ENCODE data around the gene SCN3B. TPM values are rescaled to one million over a fixed set of nuclear protein-coding genes. Genes with fewer than 3 reads are reported as not detected.

Gene SCN3B
- total and polyA plus RNA-seq, 2 experiments from 2014 or later, result 0.30 to 1.8 TPM

GRCh38 chr11:123677510-123677909 is 23.1 kb upstream of the SCN3B start:
- Histone ChIP-seq H3K4me1 (ENCODE audit: insufficient read depth) (no peaks in the 10 kb centered on the region), H3K27me3 (peaks cover 10% of the 10 kb centered on the region), H3K4me3 (no peak overlapping the region), H4K20me1 (ENCODE audit: insufficient read depth, poor library complexity, severe bottlenecking) (no peaks in the 10 kb centered on the region), H2AFZ (no peak overlapping the region), H3K9me3 (ENCODE audit: low read depth) (no peaks in the 10 kb centered on the region), H3K27ac (no peak overlapping the region), H3K79me2 (no peaks in the 10 kb centered on the region), H3K36me3 (replicated peaks; ENCODE audit: insufficient read depth, low read depth) (no peaks in the 10 kb centered on the region), H3K9me2 (replicated peaks; ENCODE audit: insufficient read depth) (no peaks in the 10 kb centered on the region), H3K4me2 (no peak overlapping the region)
- DNase-seq (ENCODE audit: low spot score), result no peak
- WGBS (ENCODE audit: low lambda C conversion rate, missing lambda C conversion rate), result 69% methylated on average over 2 of the region's 2 CpGs
- TF ChIP-seq, protein P1, sequence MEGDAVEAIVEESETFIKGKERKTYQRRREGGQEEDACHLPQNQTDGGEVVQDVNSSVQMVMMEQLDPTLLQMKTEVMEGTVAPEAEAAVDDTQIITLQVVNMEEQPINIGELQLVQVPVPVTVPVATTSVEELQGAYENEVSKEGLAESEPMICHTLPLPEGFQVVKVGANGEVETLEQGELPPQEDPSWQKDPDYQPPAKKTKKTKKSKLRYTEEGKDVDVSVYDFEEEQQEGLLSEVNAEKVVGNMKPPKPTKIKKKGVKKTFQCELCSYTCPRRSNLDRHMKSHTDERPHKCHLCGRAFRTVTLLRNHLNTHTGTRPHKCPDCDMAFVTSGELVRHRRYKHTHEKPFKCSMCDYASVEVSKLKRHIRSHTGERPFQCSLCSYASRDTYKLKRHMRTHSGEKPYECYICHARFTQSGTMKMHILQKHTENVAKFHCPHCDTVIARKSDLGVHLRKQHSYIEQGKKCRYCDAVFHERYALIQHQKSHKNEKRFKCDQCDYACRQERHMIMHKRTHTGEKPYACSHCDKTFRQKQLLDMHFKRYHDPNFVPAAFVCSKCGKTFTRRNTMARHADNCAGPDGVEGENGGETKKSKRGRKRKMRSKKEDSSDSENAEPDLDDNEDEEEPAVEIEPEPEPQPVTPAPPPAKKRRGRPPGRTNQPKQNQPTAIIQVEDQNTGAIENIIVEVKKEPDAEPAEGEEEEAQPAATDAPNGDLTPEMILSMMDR (IDR thresholded peaks at IDR 0.05; ENCODE audit: poor library complexity), result no peak
- no peak for TF ChIP-seq EZH2phosphoT487 (IDR thresholded peaks at IDR 0.05; ENCODE audit: low read depth, severe bottlenecking, unreplicated experiment)
- TF ChIP-seq EZH2 (IDR thresholded peaks at IDR 0.05; ENCODE audit: borderline replicate concordance), result no peak

DNA sequence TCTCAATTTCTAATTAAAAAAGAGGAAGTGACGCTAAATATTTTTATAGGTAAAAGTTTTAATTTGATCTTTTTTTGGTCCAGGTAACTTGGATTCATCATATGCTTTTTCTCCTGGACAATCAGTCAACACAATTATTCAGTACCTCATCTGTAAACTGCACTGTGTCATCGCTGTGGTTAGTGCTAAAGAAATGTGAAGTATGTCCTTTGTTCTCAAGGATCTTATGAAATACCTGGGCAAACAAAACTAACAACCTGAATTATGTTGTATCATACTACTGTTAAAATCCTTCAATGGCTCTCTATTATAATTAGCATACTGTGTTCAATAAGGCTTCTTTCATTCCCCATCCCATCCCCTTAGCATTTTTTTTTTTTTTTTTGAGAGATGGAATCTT is 19.9 kb upstream of the SCN3B start:
- no peaks in the 10 kb centered on the region for H4K20me1 ChIP-seq (ENCODE audit: insufficient read depth, poor library complexity, severe bottlenecking)
- DNase-seq (ENCODE audit: low spot score), result no peak
- H3K27me3 ChIP-seq, result no peaks in the 10 kb centered on the region
- WGBS (ENCODE audit: low lambda C conversion rate, missing lambda C conversion rate), result 50% methylated on average over 2 of the region's 2 CpGs
- H3K36me3 ChIP-seq (replicated peaks; ENCODE audit: insufficient read depth, low read depth), result no peaks in the 10 kb centered on the region
- no peak overlapping the region for H3K4me2 ChIP-seq
- no peaks in the 10 kb centered on the region for H3K9me3 ChIP-seq (ENCODE audit: low read depth)
- TF ChIP-seq, protein P1 (IDR thresholded peaks at IDR 0.05; ENCODE audit: poor library complexity), result no peak
- TF ChIP-seq EZH2 (IDR thresholded peaks at IDR 0.05; ENCODE audit: borderline replicate concordance) (no peak), EZH2phosphoT487 (IDR thresholded peaks at IDR 0.05; ENCODE audit: low read depth, severe bottlenecking, unreplicated experiment) (no peak)
- H3K4me1 ChIP-seq (ENCODE audit: insufficient read depth), result no peaks in the 10 kb centered on the region
- no peak overlapping the region for H3K27ac ChIP-seq
- H3K9me2 ChIP-seq (replicated peaks; ENCODE audit: insufficient read depth), result no peaks in the 10 kb centered on the region
- no peak overlapping the region for H2AFZ ChIP-seq
- H3K79me2 ChIP-seq, result no peaks in the 10 kb centered on the region
- no peak overlapping the region for H3K4me3 ChIP-seq

DNA sequence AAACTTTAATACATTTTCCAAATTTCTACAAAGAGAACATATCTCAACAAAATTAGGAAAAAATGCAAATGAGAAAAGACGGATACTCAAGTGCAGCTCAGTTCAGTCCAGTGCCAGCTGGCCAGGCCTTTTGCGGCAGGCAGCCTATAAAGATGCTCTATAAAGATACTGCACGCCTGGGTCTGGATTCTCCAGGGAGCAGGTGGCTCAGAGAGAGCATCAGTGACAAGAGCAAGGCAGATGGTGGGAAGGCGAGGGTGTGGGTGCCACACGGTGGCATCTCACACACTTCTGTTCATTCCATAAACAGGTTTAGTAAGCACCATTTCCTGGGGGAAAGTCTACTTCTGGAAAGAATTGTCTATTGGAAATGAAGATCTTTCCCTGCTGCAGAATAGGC is 18.1 kb upstream of the SCN3B start:
- H4K20me1 ChIP-seq (ENCODE audit: insufficient read depth, poor library complexity, severe bottlenecking), result no peaks in the 10 kb centered on the region
- H3K27me3 ChIP-seq, result no peaks in the 10 kb centered on the region
- no peak for DNase-seq (ENCODE audit: low spot score)
- no peak overlapping the region for H3K4me3 ChIP-seq
- 78% methylated on average over 5 of the region's 5 CpGs for WGBS (ENCODE audit: low lambda C conversion rate, missing lambda C conversion rate)
- H3K4me2 ChIP-seq, result no peak overlapping the region
- H3K36me3 ChIP-seq (replicated peaks; ENCODE audit: insufficient read depth, low read depth), result no peaks in the 10 kb centered on the region
- no peaks in the 10 kb centered on the region for H3K9me2 ChIP-seq (replicated peaks; ENCODE audit: insufficient read depth)
- no peak overlapping the region for H2AFZ ChIP-seq
- no peaks in the 10 kb centered on the region for H3K4me1 ChIP-seq (ENCODE audit: insufficient read depth)
- H3K27ac ChIP-seq, result no peak overlapping the region
- no peaks in the 10 kb centered on the region for H3K79me2 ChIP-seq
- H3K9me3 ChIP-seq (ENCODE audit: low read depth), result no peaks in the 10 kb centered on the region
- TF ChIP-seq, protein P1 (IDR thresholded peaks at IDR 0.05; ENCODE audit: poor library complexity), result no peak
- no peak for TF ChIP-seq EZH2phosphoT487 (IDR thresholded peaks at IDR 0.05; ENCODE audit: low read depth, severe bottlenecking, unreplicated experiment)
- no peak for TF ChIP-seq EZH2 (IDR thresholded peaks at IDR 0.05; ENCODE audit: borderline replicate concordance)

GRCh38 chr11:123671534-123671933 is 17.1 kb upstream of the SCN3B start:
- TF ChIP-seq, protein P1 (IDR thresholded peaks at IDR 0.05; ENCODE audit: poor library complexity), result no peak
- TF ChIP-seq EZH2 (IDR thresholded peaks at IDR 0.05; ENCODE audit: borderline replicate concordance) (no peak), EZH2phosphoT487 (IDR thresholded peaks at IDR 0.05; ENCODE audit: low read depth, severe bottlenecking, unreplicated experiment) (no peak)
- Histone ChIP-seq H3K9me2 (replicated peaks; ENCODE audit: insufficient read depth) (no peaks in the 10 kb centered on the region), H3K4me1 (ENCODE audit: insufficient read depth) (no peaks in the 10 kb centered on the region), H3K9me3 (ENCODE audit: low read depth) (no peaks in the 10 kb centered on the region), H3K27me3 (no peaks in the 10 kb centered on the region), H3K4me2 (no peak overlapping the region), H3K79me2 (no peaks in the 10 kb centered on the region), H2AFZ (no peak overlapping the region), H3K36me3 (replicated peaks; ENCODE audit: insufficient read depth, low read depth) (no peaks in the 10 kb centered on the region), H3K4me3 (no peak overlapping the region), H3K27ac (no peak overlapping the region), H4K20me1 (ENCODE audit: insufficient read depth, poor library complexity, severe bottlenecking) (no peaks in the 10 kb centered on the region)
- 78% methylated on average over 9 of the region's 9 CpGs for WGBS (ENCODE audit: low lambda C conversion rate, missing lambda C conversion rate)
- DNase-seq (ENCODE audit: low spot score), result no peak
